Upper lobe of left lung (tissue), 6 donors: ENCODE results near the gene PAGE2. TPM values are rescaled to one million over a fixed set of nuclear protein-coding genes. Genes with fewer than 3 reads are reported as not detected.

Source experiments
- ATAC-seq, 2 donors: fragments of 200-7000 bp; cut with Tn5 transposase; one replicate each; pipeline ENCODE4 v1.9.1; 2022; ENCODE audit warnings: mild to moderate bottlenecking in 2 of 2, moderate library complexity in 2 of 2; ENCODE audit not compliant: low FRiP score in 2 of 2
- DNase-seq, 2 donors: peaks; one replicate each; pipeline ENCODE4 v3.0.0-alpha.2; 2019 to 2020
- H3K27ac ChIP-seq, 4 donors: fragments of 200-600 bp; sonication (generic); one replicate each; pipeline ENCODE4 v1.5.1; 2016 to 2019
- H3K27me3 ChIP-seq, 4 donors: fragments of 200-600 bp; sonication (generic); one replicate each; pipeline ENCODE4 v1.5.1; 2017 to 2019
- H3K36me3 ChIP-seq, 4 donors: fragments of 200-600 bp; sonication (generic); one replicate each; pipeline ENCODE4 v1.5.1; 2016 to 2019
- H3K4me1 ChIP-seq, 4 donors: fragments of 200-600 bp; sonication (generic); one replicate each; pipeline ENCODE4 v1.5.1; 2018 to 2019
- H3K4me3 ChIP-seq, 4 donors: fragments of 200-600 bp; sonication (generic); one replicate each; pipeline ENCODE4 v1.5.1; 2017 to 2019; ENCODE audit warnings: mild to moderate bottlenecking in 2 of 4, moderate library complexity in 1 of 4
- H3K9me3 ChIP-seq, 4 donors: fragments of 200-600 bp; sonication (generic); one replicate each; pipeline ENCODE4 v1.5.1; 2018 to 2019
- CTCF ChIP-seq, 6 experiments: fragments of 450-650 bp in 4 of 6; fragments of 200-600 bp in 2 of 6; sonication (generic) in 2 of 6; IDR thresholded peaks; one replicate each; pipeline ENCODE4 v1.5.1; 2016 to 2019; ENCODE audit warnings: antibody characterized with exemption in 6 of 6
- EP300 ChIP-seq, 4 donors: sonication (generic); formaldehyde crosslinking; IDR thresholded peaks; one replicate each; pipeline ENCODE4 v1.5.1; 2017; ENCODE audit warnings: antibody characterized with exemption in 4 of 4, control low read depth in 2 of 4
- POLR2A ChIP-seq, 4 donors: fragments of 450-650 bp; IDR thresholded peaks; one replicate each; pipeline ENCODE4 v1.5.1; 2016 to 2017; ENCODE audit warnings: antibody characterized with exemption in 4 of 4, mild to moderate bottlenecking in 2 of 4
- POLR2AphosphoS5 ChIP-seq, 2 donors: sonication (generic); formaldehyde crosslinking; IDR thresholded peaks; one replicate each; pipeline ENCODE4 v1.5.1; 2017; ENCODE audit warnings: antibody characterized with exemption in 2 of 2
- WGBS, 2 donors: methylation state at CpG; one replicate each; pipeline ENCODE4 v1.1.5; 2017 to 2018; 5-methylcytosine and 5-hydroxymethylcytosine counted together
- total RNA-seq, 6 donors: library from RNA; depleted of rRNA in 4 of 6; stranded (reverse); fragments of >200 nt in 4 of 6; gene quantifications; one replicate each; pipeline versions ENCODE4 v1.1.0 to v1.2.1, GENCODE V29; 2016 to 2021
- donor health status: DM: no; HTN: no; CAD: no; lungs with moderate emphysema.
- donor health status: DM: no; HTN: yes; CAD: no; lungs with severe emphysema.

The PAGE2 gene
- total RNA-seq, 6 donors from 2014 or later: not detected

- 34 to 70% methylated on average over 2 of the region's 2 CpGs for WGBS, 2 donors
- Histone ChIP-seq H3K4me3 (no peak overlapping the region), H3K27me3 (no peaks in the 10 kb centered on the region), H3K36me3 (no peaks in the 10 kb centered on the region), H3K27ac (no peak overlapping the region), H3K9me3 (no peaks in the 10 kb centered on the region), H3K4me1 (no peaks in the 10 kb centered on the region)
- TF ChIP-seq POLR2A (IDR thresholded peaks at IDR 0.05) (no peak), POLR2AphosphoS5 (IDR thresholded peaks at IDR 0.05) (no peak), CTCF (IDR thresholded peaks at IDR 0.05) (no peak), EP300 (IDR thresholded peaks at IDR 0.05) (no peak)
- no peak for ATAC-seq
- no peak for DNase-seq
Measured at GRCh38 chrX:55120761-55121358, 32.0 kb downstream of the PAGE2 start.

GRCh38 chrX:55123900-55124299, 35.1 kb downstream of the PAGE2 start:
- ATAC-seq (no peak), DNase-seq (no peak)
- WGBS, 2 donors: 76 to 96% methylated on average over 5 to 7 of the region's 7 CpGs
- Histone ChIP-seq H3K27ac (no peak overlapping the region), H3K4me3 (no peak overlapping the region), H3K4me1 (no peaks in the 10 kb centered on the region), H3K36me3 (no peaks in the 10 kb centered on the region), H3K9me3 (no peaks in the 10 kb centered on the region), H3K27me3 (no peaks in the 10 kb centered on the region)
- TF ChIP-seq POLR2AphosphoS5 (IDR thresholded peaks at IDR 0.05): no peak
- no peak for TF ChIP-seq CTCF (IDR thresholded peaks at IDR 0.05)

GRCh38 chrX:55127692-55128091, 38.9 kb downstream of the PAGE2 start:
- Histone ChIP-seq H3K9me3 (no peaks in the 10 kb centered on the region), H3K4me1 (no peaks in the 10 kb centered on the region), H3K4me3 (no peak overlapping the region), H3K27me3 (no peaks in the 10 kb centered on the region), H3K36me3 (no peaks in the 10 kb centered on the region), H3K27ac (no peak overlapping the region)
- ATAC-seq (no peak), DNase-seq (no peak)
- 46 to 53% methylated on average over 2 of the region's 2 CpGs for WGBS, 2 donors
- TF ChIP-seq EP300 (IDR thresholded peaks at IDR 0.05): no peak
- no peak for TF ChIP-seq POLR2AphosphoS5 (IDR thresholded peaks at IDR 0.05)
- TF ChIP-seq POLR2A (IDR thresholded peaks at IDR 0.05): no peak
- TF ChIP-seq CTCF (IDR thresholded peaks at IDR 0.05): no peak

- no peaks in the 10 kb centered on the region for H3K27me3 ChIP-seq
- no peak for TF ChIP-seq EP300 (IDR thresholded peaks at IDR 0.05)
- no peak for TF ChIP-seq POLR2AphosphoS5 (IDR thresholded peaks at IDR 0.05)
- no peak for TF ChIP-seq POLR2A (IDR thresholded peaks at IDR 0.05)
- TF ChIP-seq CTCF (IDR thresholded peaks at IDR 0.05): no peak
- H3K4me3 ChIP-seq: no peak overlapping the region
- H3K9me3 ChIP-seq: no peaks in the 10 kb centered on the region
- H3K27ac ChIP-seq: no peak overlapping the region
- DNase-seq (no peak), ATAC-seq (no peak)
- H3K4me1 ChIP-seq: no peaks in the 10 kb centered on the region
- no peaks in the 10 kb centered on the region for H3K36me3 ChIP-seq
- 45 to 67% methylated on average over 2 of the region's 2 CpGs for WGBS, 2 donors
Measured at GRCh38 chrX:55129361-55129760, 40.5 kb downstream of the PAGE2 start.

GRCh38 chrX:55130481-55130880, 41.7 kb downstream of the PAGE2 start:
- Histone ChIP-seq H3K9me3 (no peaks in the 10 kb centered on the region), H3K27me3 (no peaks in the 10 kb centered on the region), H3K36me3 (no peaks in the 10 kb centered on the region), H3K27ac (no peak overlapping the region), H3K4me3 (no peak overlapping the region), H3K4me1 (no peaks in the 10 kb centered on the region)
- TF ChIP-seq EP300 (IDR thresholded peaks at IDR 0.05) (no peak), POLR2AphosphoS5 (IDR thresholded peaks at IDR 0.05) (no peak), POLR2A (IDR thresholded peaks at IDR 0.05) (no peak), CTCF (IDR thresholded peaks at IDR 0.05) (no peak)
- WGBS, 2 donors: 62 to 83% methylated on average over 4 of the region's 4 CpGs
- ATAC-seq (no peak), DNase-seq (no peak)
